Measurements from ENCODE around the gene CCT5.

Gene CCT5

DNA sequence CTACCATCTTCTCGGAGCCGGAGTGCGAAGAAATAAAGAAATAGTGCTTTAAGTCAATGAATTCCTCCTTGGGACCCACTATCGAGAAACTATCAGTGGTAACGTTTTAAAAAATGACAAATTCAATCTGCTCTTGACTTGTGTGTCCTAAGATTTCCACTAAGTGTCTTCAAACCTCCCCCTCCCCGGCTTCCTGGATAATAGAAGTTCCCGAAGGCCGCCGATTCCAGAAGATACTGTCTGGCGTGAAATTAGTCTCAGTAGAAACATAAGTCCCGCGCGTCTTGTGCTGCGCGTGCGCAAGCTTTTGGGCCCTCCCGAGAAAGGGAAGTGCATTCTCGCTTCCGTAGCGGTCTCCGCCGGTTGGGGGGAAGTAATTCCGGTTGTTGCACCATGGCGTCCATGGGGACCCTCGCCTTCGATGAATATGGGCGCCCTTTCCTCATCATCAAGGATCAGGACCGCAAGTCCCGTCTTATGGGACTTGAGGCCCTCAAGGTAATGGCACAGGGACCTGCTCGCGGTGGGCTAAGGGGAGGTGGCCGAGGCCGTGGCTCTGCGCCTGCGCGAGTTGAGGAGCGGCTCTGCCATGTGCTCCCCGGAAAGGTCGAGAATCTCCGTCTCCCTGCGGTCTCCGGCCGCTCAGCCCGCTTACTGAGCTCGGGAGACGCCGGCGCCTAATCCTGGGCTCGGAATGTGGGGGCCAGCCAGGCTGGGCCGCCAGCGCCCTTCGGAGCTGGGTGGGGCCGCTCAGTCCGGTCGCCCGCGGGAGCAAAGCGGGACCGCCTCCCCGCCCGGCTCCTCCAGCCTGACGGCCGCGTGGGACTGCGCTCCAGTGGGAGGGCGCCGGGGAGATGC lies at the start of gene CCT5:
CCT5 (plus strand) TSS at position 333 of the 858 bp plus-strand sequence; CDS start at position 394, 61 bp downstream.
- Histone ChIP-seq H3K36me3 (ENCODE audit: control insufficient read depth in 2 of 2, insufficient read depth in 1 of 2, low read length in 2 of 2) (peaks cover 26 to 39% of the 10 kb centered on the region in 2 experiments), H3K4me3 (ENCODE audit: low read depth, low read length) (peak within 1 kb of the TSS; percentile 96), H3K27ac (ENCODE audit: extremely low read depth, low read depth, low read length) (peak within 1 kb of the TSS; percentile 90), H3K4me1 (ENCODE audit: control insufficient read depth, insufficient read depth, low read length) (peaks cover 17% of the 10 kb centered on the region), H3K9me3 (ENCODE audit: control insufficient read depth, insufficient read depth, low read depth, low read length) (no peaks in the 10 kb centered on the region)
- ChIA-PET POLR2A (interaction anchor here (0.6 to 3.3 kb wide), 9 partner anchors 9 to 320 kb away, joined by 4 to 25 read pairs (median 7); partner anchors contain the start of gene MARCHF6), CTCF (interaction anchor here (0.6 to 1.4 kb wide), 5 partner anchors 17 to 1258 kb away, joined by 3 to 4 read pairs (median 3); no protein-coding TSS in a partner anchor)
- no peak for TF ChIP-seq ZNF548 (tag by site-specific recombination; IDR thresholded peaks at IDR 0.05)
- TF ChIP-seq REPIN1 (tag by site-specific recombination; IDR thresholded peaks at IDR 0.05; ENCODE audit: low read depth) = 0 out of 2 replicates have a peak, but pooled peaks have one; percentile 19
- no peak for TF ChIP-seq ZNF768 (tag by site-specific recombination; IDR thresholded peaks at IDR 0.05)
- TF ChIP-seq, protein P1, sequence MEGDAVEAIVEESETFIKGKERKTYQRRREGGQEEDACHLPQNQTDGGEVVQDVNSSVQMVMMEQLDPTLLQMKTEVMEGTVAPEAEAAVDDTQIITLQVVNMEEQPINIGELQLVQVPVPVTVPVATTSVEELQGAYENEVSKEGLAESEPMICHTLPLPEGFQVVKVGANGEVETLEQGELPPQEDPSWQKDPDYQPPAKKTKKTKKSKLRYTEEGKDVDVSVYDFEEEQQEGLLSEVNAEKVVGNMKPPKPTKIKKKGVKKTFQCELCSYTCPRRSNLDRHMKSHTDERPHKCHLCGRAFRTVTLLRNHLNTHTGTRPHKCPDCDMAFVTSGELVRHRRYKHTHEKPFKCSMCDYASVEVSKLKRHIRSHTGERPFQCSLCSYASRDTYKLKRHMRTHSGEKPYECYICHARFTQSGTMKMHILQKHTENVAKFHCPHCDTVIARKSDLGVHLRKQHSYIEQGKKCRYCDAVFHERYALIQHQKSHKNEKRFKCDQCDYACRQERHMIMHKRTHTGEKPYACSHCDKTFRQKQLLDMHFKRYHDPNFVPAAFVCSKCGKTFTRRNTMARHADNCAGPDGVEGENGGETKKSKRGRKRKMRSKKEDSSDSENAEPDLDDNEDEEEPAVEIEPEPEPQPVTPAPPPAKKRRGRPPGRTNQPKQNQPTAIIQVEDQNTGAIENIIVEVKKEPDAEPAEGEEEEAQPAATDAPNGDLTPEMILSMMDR (tag by site-specific recombination; IDR thresholded peaks at IDR 0.05) = 0 out of 2 replicates have a peak, but pooled peaks have one; percentile 44
- TF ChIP-seq ZFHX2 (tag by site-specific recombination; conservative IDR thresholded peaks at IDR 0.05) = peak; percentile 67
- TF ChIP-seq, protein P2, sequence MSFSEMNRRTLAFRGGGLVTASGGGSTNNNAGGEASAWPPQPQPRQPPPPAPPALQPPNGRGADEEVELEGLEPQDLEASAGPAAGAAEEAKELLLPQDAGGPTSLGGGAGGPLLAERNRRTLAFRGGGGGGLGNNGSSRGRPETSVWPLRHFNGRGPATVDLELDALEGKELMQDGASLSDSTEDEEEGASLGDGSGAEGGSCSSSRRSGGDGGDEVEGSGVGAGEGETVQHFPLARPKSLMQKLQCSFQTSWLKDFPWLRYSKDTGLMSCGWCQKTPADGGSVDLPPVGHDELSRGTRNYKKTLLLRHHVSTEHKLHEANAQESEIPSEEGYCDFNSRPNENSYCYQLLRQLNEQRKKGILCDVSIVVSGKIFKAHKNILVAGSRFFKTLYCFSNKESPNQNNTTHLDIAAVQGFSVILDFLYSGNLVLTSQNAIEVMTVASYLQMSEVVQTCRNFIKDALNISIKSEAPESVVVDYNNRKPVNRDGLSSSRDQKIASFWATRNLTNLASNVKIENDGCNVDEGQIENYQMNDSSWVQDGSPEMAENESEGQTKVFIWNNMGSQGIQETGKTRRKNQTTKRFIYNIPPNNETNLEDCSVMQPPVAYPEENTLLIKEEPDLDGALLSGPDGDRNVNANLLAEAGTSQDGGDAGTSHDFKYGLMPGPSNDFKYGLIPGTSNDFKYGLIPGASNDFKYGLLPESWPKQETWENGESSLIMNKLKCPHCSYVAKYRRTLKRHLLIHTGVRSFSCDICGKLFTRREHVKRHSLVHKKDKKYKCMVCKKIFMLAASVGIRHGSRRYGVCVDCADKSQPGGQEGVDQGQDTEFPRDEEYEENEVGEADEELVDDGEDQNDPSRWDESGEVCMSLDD (tag by site-specific recombination; IDR thresholded peaks at IDR 0.05) = peak; percentile 31; the same call in 1 of the 2 replicates
- TF ChIP-seq, protein P3, sequence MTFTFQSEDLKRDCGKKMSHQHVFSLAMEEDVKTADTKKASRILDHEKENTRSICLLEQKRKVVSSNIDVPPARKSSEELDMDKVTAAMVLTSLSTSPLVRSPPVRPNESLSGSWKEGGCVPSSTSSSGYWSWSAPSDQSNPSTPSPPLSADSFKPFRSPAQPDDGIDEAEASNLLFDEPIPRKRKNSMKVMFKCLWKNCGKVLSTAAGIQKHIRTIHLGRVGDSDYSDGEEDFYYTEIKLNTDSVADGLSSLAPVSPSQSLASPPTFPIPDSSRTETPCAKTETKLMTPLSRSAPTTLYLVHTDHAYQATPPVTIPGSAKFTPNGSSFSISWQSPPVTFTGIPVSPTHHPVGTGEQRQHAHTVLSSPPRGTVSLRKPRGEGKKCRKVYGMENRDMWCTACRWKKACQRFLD (tag by site-specific recombination; IDR thresholded peaks at IDR 0.05) = 0 out of 2 replicates have a peak, but pooled peaks have one; percentile 64
- peak; percentile 75 for TF ChIP-seq ZXDB (tag by site-specific recombination; IDR thresholded peaks at IDR 0.05)
- no peak for TF ChIP-seq ZNF138 (tag by site-specific recombination; IDR thresholded peaks at IDR 0.05; ENCODE audit: borderline replicate concordance)
- peak; percentile 54 for TF ChIP-seq ZBTB8A (tag by site-specific recombination; IDR thresholded peaks at IDR 0.05)
- TF ChIP-seq ZNF146 (tag by site-specific recombination; IDR thresholded peaks at IDR 0.05) = no peak
- peak; percentile 18; the same call in 1 of the 2 replicates for TF ChIP-seq ZSCAN16 (tag by site-specific recombination; IDR thresholded peaks at IDR 0.05)
- TF ChIP-seq SP3 (tag by site-specific recombination; IDR thresholded peaks at IDR 0.05) = peak; percentile 56
- TF ChIP-seq, protein P4, sequence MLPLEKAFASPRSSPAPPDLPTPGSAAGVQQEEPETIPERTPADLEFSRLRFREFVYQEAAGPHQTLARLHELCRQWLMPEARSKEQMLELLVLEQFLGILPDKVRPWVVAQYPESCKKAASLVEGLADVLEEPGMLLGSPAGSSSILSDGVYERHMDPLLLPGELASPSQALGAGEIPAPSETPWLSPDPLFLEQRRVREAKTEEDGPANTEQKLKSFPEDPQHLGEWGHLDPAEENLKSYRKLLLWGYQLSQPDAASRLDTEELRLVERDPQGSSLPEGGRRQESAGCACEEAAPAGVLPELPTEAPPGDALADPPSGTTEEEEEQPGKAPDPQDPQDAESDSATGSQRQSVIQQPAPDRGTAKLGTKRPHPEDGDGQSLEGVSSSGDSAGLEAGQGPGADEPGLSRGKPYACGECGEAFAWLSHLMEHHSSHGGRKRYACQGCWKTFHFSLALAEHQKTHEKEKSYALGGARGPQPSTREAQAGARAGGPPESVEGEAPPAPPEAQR (tag by site-specific recombination; IDR thresholded peaks at IDR 0.05) = 0 out of 2 replicates have a peak, but pooled peaks have one; percentile 27
- TF ChIP-seq ZNF624 (tag by site-specific recombination; IDR thresholded peaks at IDR 0.05) = no peak
- peak; percentile 95 for TF ChIP-seq ZNF610 (tag by site-specific recombination; IDR thresholded peaks at IDR 0.05; ENCODE audit: borderline replicate concordance)
- TF ChIP-seq ZNF76 (tag by site-specific recombination; IDR thresholded peaks at IDR 0.05; ENCODE audit: borderline replicate concordance, low read depth) = peak; percentile 19
- 0 out of 2 replicates have a peak, but pooled peaks have one; percentile 11 for TF ChIP-seq ZFP69B (tag by site-specific recombination; IDR thresholded peaks at IDR 0.05)
- peak; percentile 58 for TF ChIP-seq EGR2 (tag by site-specific recombination; IDR thresholded peaks at IDR 0.05; ENCODE audit: low read depth)
- TF ChIP-seq ZNF169 (tag by site-specific recombination; IDR thresholded peaks at IDR 0.05) = no peak
- TF ChIP-seq ZSCAN23 (tag by site-specific recombination; IDR thresholded peaks at IDR 0.05) = no peak
- TF ChIP-seq KLF10 (tag by site-specific recombination; IDR thresholded peaks at IDR 0.05) = peak; percentile 3
- TF ChIP-seq, protein P5, sequence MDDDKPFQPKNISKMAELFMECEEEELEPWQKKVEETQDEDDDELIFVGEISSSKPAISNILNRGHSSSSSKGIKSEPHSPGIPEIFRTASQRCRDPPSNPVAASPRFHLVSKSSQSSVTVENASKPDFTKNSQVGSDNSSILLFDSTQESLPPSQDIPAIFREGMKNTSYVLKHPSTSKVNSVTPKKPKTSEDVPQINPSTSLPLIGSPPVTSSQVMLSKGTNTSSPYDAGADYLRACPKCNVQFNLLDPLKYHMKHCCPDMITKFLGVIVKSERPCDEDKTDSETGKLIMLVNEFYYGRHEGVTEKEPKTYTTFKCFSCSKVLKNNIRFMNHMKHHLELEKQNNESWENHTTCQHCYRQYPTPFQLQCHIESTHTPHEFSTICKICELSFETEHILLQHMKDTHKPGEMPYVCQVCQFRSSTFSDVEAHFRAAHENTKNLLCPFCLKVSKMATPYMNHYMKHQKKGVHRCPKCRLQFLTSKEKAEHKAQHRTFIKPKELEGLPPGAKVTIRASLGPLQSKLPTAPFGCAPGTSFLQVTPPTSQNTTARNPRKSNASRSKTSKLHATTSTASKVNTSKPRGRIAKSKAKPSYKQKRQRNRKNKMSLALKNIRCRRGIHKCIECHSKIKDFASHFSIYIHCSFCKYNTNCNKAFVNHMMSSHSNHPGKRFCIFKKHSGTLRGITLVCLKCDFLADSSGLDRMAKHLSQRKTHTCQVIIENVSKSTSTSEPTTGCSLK (tag by site-specific recombination; IDR thresholded peaks at IDR 0.05) = no peak
- TF ChIP-seq, protein P6, sequence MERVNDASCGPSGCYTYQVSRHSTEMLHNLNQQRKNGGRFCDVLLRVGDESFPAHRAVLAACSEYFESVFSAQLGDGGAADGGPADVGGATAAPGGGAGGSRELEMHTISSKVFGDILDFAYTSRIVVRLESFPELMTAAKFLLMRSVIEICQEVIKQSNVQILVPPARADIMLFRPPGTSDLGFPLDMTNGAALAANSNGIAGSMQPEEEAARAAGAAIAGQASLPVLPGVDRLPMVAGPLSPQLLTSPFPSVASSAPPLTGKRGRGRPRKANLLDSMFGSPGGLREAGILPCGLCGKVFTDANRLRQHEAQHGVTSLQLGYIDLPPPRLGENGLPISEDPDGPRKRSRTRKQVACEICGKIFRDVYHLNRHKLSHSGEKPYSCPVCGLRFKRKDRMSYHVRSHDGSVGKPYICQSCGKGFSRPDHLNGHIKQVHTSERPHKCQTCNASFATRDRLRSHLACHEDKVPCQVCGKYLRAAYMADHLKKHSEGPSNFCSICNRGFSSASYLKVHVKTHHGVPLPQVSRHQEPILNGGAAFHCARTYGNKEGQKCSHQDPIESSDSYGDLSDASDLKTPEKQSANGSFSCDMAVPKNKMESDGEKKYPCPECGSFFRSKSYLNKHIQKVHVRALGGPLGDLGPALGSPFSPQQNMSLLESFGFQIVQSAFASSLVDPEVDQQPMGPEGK (tag by site-specific recombination; IDR thresholded peaks at IDR 0.05) = peak; percentile 13; the same call in 1 of the 2 replicates
